Neural progenitor cell (in vitro differentiated cells): ENCODE results near the gene MINDY4. TPM values are rescaled to one million over a fixed set of nuclear protein-coding genes. Genes with fewer than 3 reads are reported as not detected.

Source experiments
- DNase-seq: peaks from one replicate; pipeline ENCODE4 v3.0.0-alpha.2; 2016; ENCODE audit warnings: low spot score
- H2AFZ ChIP-seq: fragments of 200-600 bp; sonication (generic); replicated peaks from 2 replicates; pipeline ENCODE4 v1.6.1; 2016; ENCODE audit warnings: antibody characterized with exemption
- H3F3A ChIP-seq: fragments of 200-600 bp; sonication (generic); 2 replicates; pipeline ENCODE4 v1.6.1; 2016; ENCODE audit warnings: antibody characterized with exemption, low read depth
- H3K27ac ChIP-seq: fragments of 200-600 bp; sonication (generic); 2 replicates; pipeline ENCODE4 v1.5.1; 2016; ENCODE audit warnings: mild to moderate bottlenecking
- H3K27me3 ChIP-seq: fragments of 200-600 bp; sonication (generic); 2 replicates; pipeline ENCODE4 v1.6.1; 2016; ENCODE audit warnings: mild to moderate bottlenecking, moderate library complexity
- H3K36me3 ChIP-seq: fragments of 200-600 bp; sonication (generic); 2 replicates; pipeline ENCODE4 v1.5.1; 2016
- H3K4me1 ChIP-seq: fragments of 200-600 bp; sonication (generic); 2 replicates; pipeline ENCODE4 v1.6.1; 2016; ENCODE audit warnings: mixed run types
- H3K4me2 ChIP-seq: fragments of 200-600 bp; sonication (generic); 2 replicates; pipeline ENCODE4 v1.6.1; 2016
- H3K4me3 ChIP-seq: fragments of 200-600 bp; sonication (generic); 2 replicates; pipeline ENCODE4 v1.5.1; 2016
- H3K79me2 ChIP-seq: fragments of 200-600 bp; sonication (generic); 2 replicates; pipeline ENCODE4 v1.6.1; 2016; ENCODE audit warnings: low read depth
- H3K9ac ChIP-seq: fragments of 200-600 bp; sonication (generic); 2 replicates; pipeline ENCODE4 v1.6.1; 2016
- H3K9me3 ChIP-seq: fragments of 200-600 bp; sonication (generic); 2 replicates; pipeline ENCODE4 v1.5.1; 2016; ENCODE audit warnings: low read depth
- H4K20me1 ChIP-seq: fragments of 200-600 bp; sonication (generic); 2 replicates; pipeline ENCODE4 v1.6.1; 2016; ENCODE audit warnings: low read depth
- H3K27ac Mint-ChIP-seq: 3 replicates; pipeline ENCODE4 v1.8.0; 2021; ENCODE audit warnings: mixed read lengths
- H3K27me3 Mint-ChIP-seq: 2 replicates; pipeline ENCODE4 v1.8.0; 2022; ENCODE audit warnings: low read depth, mild to moderate bottlenecking, inconsistent platforms, moderate library complexity, mixed read lengths; ENCODE audit not compliant: insufficient read depth
- H3K36me3 Mint-ChIP-seq: 3 replicates; pipeline ENCODE4 v1.8.0; 2021; ENCODE audit warnings: mixed read lengths
- H3K4me1 Mint-ChIP-seq: 3 replicates; pipeline ENCODE4 v1.8.0; 2021; ENCODE audit warnings: mixed read lengths
- H3K4me3 Mint-ChIP-seq: 3 replicates; pipeline ENCODE4 v1.8.0; 2021; ENCODE audit warnings: mild to moderate bottlenecking, moderate library complexity, mixed read lengths
- H3K9me3 Mint-ChIP-seq: 3 replicates; pipeline ENCODE4 v1.8.0; 2020; ENCODE audit warnings: mixed read lengths
- CTCF ChIP-seq: fragments of 200-600 bp; sonication (generic); IDR thresholded peaks from 2 replicates; pipeline ENCODE4 v1.5.1; 2017; ENCODE audit warnings: antibody characterized with exemption, mild to moderate bottlenecking
- EZH2 ChIP-seq: fragments of 200-600 bp; sonication (generic); IDR thresholded peaks from 2 replicates; pipeline ENCODE4 v1.6.1; 2017; ENCODE audit warnings: antibody characterized with exemption, mild to moderate bottlenecking, moderate library complexity
- EZH2phosphoT487 ChIP-seq: fragments of 200-600 bp; sonication (generic); IDR thresholded peaks from 2 replicates; pipeline ENCODE4 v1.6.1; 2017; ENCODE audit warnings: antibody characterized with exemption
- total RNA-seq: library from RNA; depleted of rRNA; stranded (reverse); fragments of >200 nt; gene quantifications from 2 replicates; pipeline ENCODE4 v1.2.3, GENCODE V29; 2015; ENCODE audit warnings: low replicate concordance

The MINDY4 gene
- total RNA-seq, 1 donor from 2014 or later, result 5.9 TPM

GRCh38 chr7:30921540-30922401, 150.6 kb downstream of the MINDY4 start:
- TF ChIP-seq EZH2 (no peak), CTCF (no peak), EZH2phosphoT487 (no peak)
- no peak overlapping the region for H3K9ac ChIP-seq
- H3K9me3 ChIP-seq, result no peaks in the 10 kb centered on the region
- H3K36me3 ChIP-seq, result no peaks in the 10 kb centered on the region
- peaks cover 11% of the 10 kb centered on the region for H3K4me1 ChIP-seq
- no peak overlapping the region for H3K27ac ChIP-seq
- H2AFZ ChIP-seq, result no peak overlapping the region
- H3K27me3 ChIP-seq, result no peaks in the 10 kb centered on the region
- Mint-ChIP-seq H3K36me3 (no peaks in the 10 kb centered on the region), H3K9me3 (peaks cover 4% of the 10 kb centered on the region), H3K4me3 (no peak overlapping the region), H3K4me1 (peaks cover 9% of the 10 kb centered on the region), H3K27ac (peak overlapping the region; percentile 25), H3K27me3 (peaks cover 10% of the 10 kb centered on the region)
- no peaks in the 10 kb centered on the region for H3F3A ChIP-seq
- H4K20me1 ChIP-seq, result no peaks in the 10 kb centered on the region
- H3K4me2 ChIP-seq, result no peak overlapping the region
- DNase-seq, result no peak
- no peak overlapping the region for H3K4me3 ChIP-seq
- H3K79me2 ChIP-seq, result no peaks in the 10 kb centered on the region

- Histone ChIP-seq H3K27me3 (no peaks in the 10 kb centered on the region), H3K79me2 (no peaks in the 10 kb centered on the region), H3K4me3 (no peak overlapping the region), H3K36me3 (no peaks in the 10 kb centered on the region), H2AFZ (no peak overlapping the region), H3K27ac (no peak overlapping the region), H3K9ac (no peak overlapping the region), H4K20me1 (no peaks in the 10 kb centered on the region), H3K4me1 (peaks cover 3% of the 10 kb centered on the region), H3K4me2 (no peak overlapping the region), H3K9me3 (no peaks in the 10 kb centered on the region), H3F3A (no peaks in the 10 kb centered on the region)
- Mint-ChIP-seq H3K4me3 (no peak overlapping the region), H3K9me3 (peaks cover 9% of the 10 kb centered on the region), H3K27me3 (peaks cover 6% of the 10 kb centered on the region), H3K36me3 (no peaks in the 10 kb centered on the region), H3K4me1 (peaks cover 4% of the 10 kb centered on the region), H3K27ac (no peak overlapping the region)
- no peak for DNase-seq
- no peak for TF ChIP-seq CTCF
- TF ChIP-seq EZH2phosphoT487, result no peak
- no peak for TF ChIP-seq EZH2
Measured at GRCh38 chr7:30922596-30922995, 151.4 kb downstream of the MINDY4 start.

- no peak overlapping the region for H3K4me2 ChIP-seq
- H3K4me1 ChIP-seq, result peaks cover 3% of the 10 kb centered on the region
- no peaks in the 10 kb centered on the region for H4K20me1 ChIP-seq
- no peaks in the 10 kb centered on the region for H3K36me3 ChIP-seq
- no peak overlapping the region for H3K4me3 Mint-ChIP-seq
- H3K4me1 Mint-ChIP-seq, result peaks cover 4% of the 10 kb centered on the region
- peaks cover 6% of the 10 kb centered on the region for H3K27me3 Mint-ChIP-seq
- no peaks in the 10 kb centered on the region for H3F3A ChIP-seq
- H2AFZ ChIP-seq, result no peak overlapping the region
- H3K4me3 ChIP-seq, result no peak overlapping the region
- peaks cover 13% of the 10 kb centered on the region for H3K9me3 Mint-ChIP-seq
- H3K79me2 ChIP-seq, result no peaks in the 10 kb centered on the region
- no peak for TF ChIP-seq CTCF
- H3K9ac ChIP-seq, result no peak overlapping the region
- DNase-seq, result no peak
- H3K27ac Mint-ChIP-seq, result no peak overlapping the region
- H3K27ac ChIP-seq, result no peak overlapping the region
- no peaks in the 10 kb centered on the region for H3K9me3 ChIP-seq
- no peaks in the 10 kb centered on the region for H3K27me3 ChIP-seq
- no peaks in the 10 kb centered on the region for H3K36me3 Mint-ChIP-seq
Measured at GRCh38 chr7:30923009-30923773, 152.0 kb downstream of the MINDY4 start.
